Left lung (tissue), 10 donors: ENCODE results near the gene GID4. TPM values are rescaled to one million over a fixed set of nuclear protein-coding genes. Genes with fewer than 3 reads are reported as not detected.

ENCODE experiments used
- ATAC-seq: fragments of 200-7000 bp; cut with Tn5 transposase; one replicate; pipeline ENCODE4 v1.9.1; 2020; ENCODE audit warnings: moderate library complexity
- DNase-seq, 4 donors: peaks; one replicate each; pipeline ENCODE4 v3.0.0-alpha.2; 2013 to 2020
- H3K27ac ChIP-seq, 2 donors: fragments of 200-600 bp; sonication (generic) in 1 of 2; one replicate each; pipeline versions ENCODE4 v1.5.0 to v1.8.0; 2020 to 2021
- H3K27me3 ChIP-seq, 2 donors: fragments of 200-600 bp; sonication (generic) in 1 of 2; one replicate each; pipeline versions ENCODE4 v1.5.0 to v1.8.0; 2020 to 2021
- H3K36me3 ChIP-seq, 2 donors: fragments of 200-600 bp; sonication (generic) in 1 of 2; one replicate each; pipeline versions ENCODE4 v1.5.0 to v1.8.0; 2020 to 2021
- H3K4me1 ChIP-seq, 2 donors: fragments of 200-600 bp; one replicate each; pipeline ENCODE4 v1.8.0; 2021
- H3K4me3 ChIP-seq, 2 donors: fragments of 200-600 bp; sonication (generic) in 1 of 2; one replicate each; pipeline versions ENCODE4 v1.5.0 to v1.8.0; 2020 to 2021; ENCODE audit warnings: mild to moderate bottlenecking in 1 of 2
- H3K9me3 ChIP-seq, 2 donors: fragments of 200-600 bp; sonication (generic) in 1 of 2; one replicate each; pipeline versions ENCODE4 v1.5.0 to v1.8.0; 2020 to 2021
- CTCF ChIP-seq, 2 donors: fragments of 200-600 bp; sonication (generic) in 1 of 2; IDR thresholded peaks; one replicate each; pipeline versions ENCODE4 v1.5.0 to v1.8.0; 2021; ENCODE audit warnings: antibody characterized with exemption in 2 of 2
- intact Hi-C, 2 donors: fragments of 100-400 bp; cut with DNase I; formaldehyde crosslinking; loops; one replicate each; pipeline versions ENCODE4 v1.11.2 to v1.14.2; 2022
- polyA plus RNA-seq, 6 donors: library from polyadenylated mRNA; unstranded; fragments of 120-200 nt; gene quantifications; one replicate each; pipeline ENCODE4 v1.2.1, GENCODE V29; 2013; ENCODE audit not compliant: insufficient read length in 6 of 6
- total RNA-seq, 2 donors: library from RNA; stranded (reverse); fragmentation: NEBNext Ultra II Directional; extraction: Animal tissue kit (Norgen Biotek cat#: 25700); gene quantifications; one replicate each; pipeline ENCODE4 v1.2.1, GENCODE V29; 2021
- donor health status: DM: no; HTN: yes; CAD: no.
- donor health status: DM: no; HTN: no; CAD: no.

The GID4 gene
- total and polyA plus RNA-seq, 8 donors, result 7.9 to 15.1 (median 13.0) TPM

GRCh38 chr17:18044609-18045008, 5.4 kb downstream of the GID4 start:
- H3K9me3 ChIP-seq, result no peaks in the 10 kb centered on the region
- no peak overlapping the region for H3K4me3 ChIP-seq
- DNase-seq, result no peak
- TF ChIP-seq CTCF (IDR thresholded peaks at IDR 0.05), result no peak
- H3K27ac ChIP-seq, result no peak overlapping the region
- ATAC-seq, result no peak
- H3K27me3 ChIP-seq, result no peaks in the 10 kb centered on the region
- H3K4me1 ChIP-seq, result peaks cover 8 to 19% of the 10 kb centered on the region in 2 donors
- peaks cover 0 to 11% of the 10 kb centered on the region in 2 donors for H3K36me3 ChIP-seq
- intact Hi-C loops, result no loop called here

GRCh38 chr17:18045691-18046350, 6.6 kb downstream of the GID4 start:
- Histone ChIP-seq H3K36me3 (peaks cover 0 to 15% of the 10 kb centered on the region in 2 donors), H3K4me1 (peaks cover 0 to 10% of the 10 kb centered on the region in 2 donors), H3K9me3 (no peaks in the 10 kb centered on the region), H3K4me3 (no peak overlapping the region), H3K27ac (no peak overlapping the region), H3K27me3 (no peaks in the 10 kb centered on the region)
- no peak for TF ChIP-seq CTCF (IDR thresholded peaks at IDR 0.05)
- ATAC-seq (no peak), DNase-seq (no peak)
- intact Hi-C loops, result no loop called here

- ATAC-seq (no peak), DNase-seq (no peak)
- no peak for TF ChIP-seq CTCF (IDR thresholded peaks at IDR 0.05)
- H3K36me3 ChIP-seq, result peaks cover 0 to 67% of the 10 kb centered on the region in 2 donors
- no peak overlapping the region for H3K4me3 ChIP-seq
- intact Hi-C loops, result no loop called here
- H3K9me3 ChIP-seq, result no peaks in the 10 kb centered on the region
- H3K27ac ChIP-seq, result no peak overlapping the region
- no peaks in the 10 kb centered on the region for H3K4me1 ChIP-seq
- no peaks in the 10 kb centered on the region for H3K27me3 ChIP-seq
Measured at GRCh38 chr17:18055597-18055996, 16.4 kb downstream of the GID4 start.

GRCh38 chr17:18056214-18056613, 17.0 kb downstream of the GID4 start:
- Histone ChIP-seq H3K27ac (no peak overlapping the region), H3K36me3 (peaks cover 0 to 73% of the 10 kb centered on the region in 2 donors), H3K4me3 (no peak overlapping the region), H3K9me3 (no peaks in the 10 kb centered on the region), H3K27me3 (no peaks in the 10 kb centered on the region), H3K4me1 (no peaks in the 10 kb centered on the region)
- ATAC-seq (no peak), DNase-seq (no peak)
- intact Hi-C loops, result no loop called here
- TF ChIP-seq CTCF (IDR thresholded peaks at IDR 0.05), result no peak

GRCh38 chr17:18059283-18059682, 20.1 kb downstream of the GID4 start:
- H3K27me3 ChIP-seq, result no peaks in the 10 kb centered on the region
- H3K4me1 ChIP-seq, result no peaks in the 10 kb centered on the region
- H3K4me3 ChIP-seq, result no peak overlapping the region
- no peaks in the 10 kb centered on the region for H3K9me3 ChIP-seq
- peaks cover 0 to 94% of the 10 kb centered on the region in 2 donors for H3K36me3 ChIP-seq
- ATAC-seq (no peak), DNase-seq (no peak)
- no peak overlapping the region for H3K27ac ChIP-seq
- no peak for TF ChIP-seq CTCF (IDR thresholded peaks at IDR 0.05)
- intact Hi-C loops, result no loop called here
